GM18858 (cell line): ENCODE data around the gene TLX1.
"Not testable (repeated sequence)": the region's sequence is repeated elsewhere in the genome, so short reads cannot be mapped to it uniquely, and the experiment has no call there.

Source experiments
- ATAC-seq: cut with Tn5 transposase; IDR thresholded peaks from one replicate; pipeline ENCODE4 v1.9.1; 2021; ENCODE audit not compliant: unreplicated experiment

Gene TLX1

DNA sequence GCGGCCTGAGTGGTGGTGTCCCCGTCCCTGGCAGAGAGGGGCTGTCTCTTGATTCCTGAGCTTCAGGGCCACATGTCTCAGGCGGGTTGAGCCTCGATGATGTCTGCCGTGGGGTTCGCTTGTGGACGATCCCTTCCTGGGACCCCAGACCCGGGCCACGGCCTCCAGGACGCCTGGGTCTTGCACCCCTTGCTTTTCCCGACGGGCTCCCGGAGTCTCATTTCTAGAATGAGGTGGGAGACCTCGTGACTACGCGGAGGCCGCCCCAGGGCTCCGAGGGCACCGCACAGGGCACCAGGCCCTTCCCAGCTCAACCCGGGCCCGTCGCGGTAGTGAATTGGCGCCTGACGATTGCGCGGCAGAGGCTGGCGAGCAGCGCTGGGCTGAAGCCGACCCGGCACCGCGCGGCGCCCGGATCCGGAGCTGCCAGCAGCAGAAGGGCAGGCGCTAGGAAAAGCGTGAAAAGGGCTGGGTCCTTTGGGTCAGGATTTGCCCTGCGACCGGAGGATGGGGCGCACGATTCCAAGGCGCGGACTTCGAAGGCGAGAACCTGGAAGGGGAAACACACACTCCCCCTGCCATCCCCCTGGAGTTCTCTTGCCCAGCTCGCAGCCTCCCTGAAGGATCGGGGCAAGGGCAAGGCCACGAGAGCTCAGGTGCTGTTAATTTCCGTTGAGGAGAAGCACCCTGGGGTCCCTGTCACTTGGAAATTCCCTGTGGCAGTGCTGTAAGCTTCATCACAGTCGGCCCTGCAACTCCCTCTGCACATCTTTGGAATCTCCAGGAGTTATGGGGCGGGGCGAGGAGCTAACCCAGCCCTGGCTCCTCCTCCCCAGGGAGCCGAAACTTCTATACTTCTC is 15.5 kb downstream of the TLX1 start:
- no peak for ATAC-seq

DNA sequence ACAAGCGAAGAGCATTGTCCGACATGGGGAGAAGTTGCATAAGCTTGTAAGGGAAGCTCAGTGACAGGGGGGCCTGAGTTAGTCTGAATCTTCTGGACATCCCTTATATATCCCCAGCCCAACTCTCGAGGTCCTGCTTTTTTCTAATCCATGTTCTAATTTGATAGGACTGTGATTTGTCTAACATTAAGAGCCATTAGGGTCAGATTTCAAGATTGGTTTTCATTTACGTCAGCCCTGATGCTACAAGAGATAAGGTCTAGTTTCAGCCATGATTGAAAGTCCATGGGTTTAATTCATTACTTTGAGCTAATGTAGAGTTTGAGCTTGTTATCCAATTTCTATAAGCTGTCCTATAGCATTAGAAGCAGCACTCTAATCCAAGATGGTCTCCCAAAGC is 20.3 kb downstream of the TLX1 start:
- ATAC-seq, result no peak

DNA sequence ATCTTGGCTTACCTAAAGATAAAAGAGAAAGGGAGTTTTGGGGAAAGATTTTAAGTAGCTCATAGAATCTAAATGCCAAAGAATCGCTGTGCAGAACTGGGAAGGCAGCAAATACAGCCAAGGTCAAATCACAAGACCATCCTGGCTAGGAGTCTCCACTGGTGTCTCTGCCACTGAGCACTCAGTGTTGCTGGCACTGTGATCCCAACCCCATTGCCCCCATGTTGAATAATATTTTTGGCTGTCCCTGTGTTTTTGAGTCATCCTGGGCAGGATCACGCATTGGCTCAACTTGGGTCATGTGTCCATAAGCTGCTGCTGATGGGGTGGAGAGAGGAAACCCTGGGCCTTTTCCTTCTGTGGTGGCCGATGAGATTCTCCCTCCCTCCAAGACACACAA is 21.2 kb downstream of the TLX1 start:
- ATAC-seq, result no peak

DNA sequence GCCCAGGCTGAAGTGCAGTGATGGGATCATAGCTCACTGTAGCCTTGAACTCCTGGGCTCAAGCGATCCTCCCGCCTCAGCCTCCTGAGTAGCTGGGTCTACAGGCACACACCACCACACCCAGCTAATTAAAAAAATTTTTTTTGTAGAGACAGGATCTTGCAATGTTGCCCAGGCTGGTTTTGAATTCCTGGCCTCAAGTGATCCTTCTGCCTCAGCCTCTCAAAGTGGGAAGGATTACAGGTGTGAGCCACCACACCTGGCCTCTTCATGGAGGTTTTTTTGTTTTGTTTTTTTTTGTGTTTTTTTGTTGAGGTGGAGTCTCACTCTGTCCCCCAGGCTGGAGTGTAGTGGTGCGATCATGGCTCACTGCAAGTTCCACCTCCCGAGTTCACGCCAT is 23.4 kb downstream of the TLX1 start:
- not testable (repeated sequence) for ATAC-seq

DNA sequence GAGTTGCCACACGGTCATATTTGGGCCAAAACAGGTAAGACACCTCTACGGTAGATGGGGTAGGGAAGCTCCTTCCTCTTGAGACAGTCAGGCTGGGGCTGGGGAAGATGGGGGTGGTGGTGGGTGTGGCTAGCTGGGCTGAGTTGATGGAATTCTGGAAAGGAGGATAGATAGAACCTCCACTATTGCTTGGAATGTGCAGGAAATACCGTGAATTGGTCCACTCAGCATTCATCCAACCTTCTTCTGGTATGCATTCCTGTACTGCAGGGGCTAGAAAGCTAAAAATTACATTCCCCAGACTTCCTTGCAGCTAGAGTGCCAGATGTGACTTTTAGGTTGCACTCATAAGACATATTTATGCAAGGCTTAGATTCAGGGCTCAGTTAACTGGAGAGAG is 24.8 kb downstream of the TLX1 start:
- ATAC-seq, result no peak

GRCh38 chr10:101157756-101158458 is 26.8 kb downstream of the TLX1 start:
- ATAC-seq, result no peak

- ATAC-seq, result no peak
These were observed 27.5 kb downstream of the TLX1 start for GRCh38 chr10:101158459-101159058.

GRCh38 chr10:101161494-101162299 is 30.6 kb downstream of the TLX1 start:
- no peak for ATAC-seq

DNA sequence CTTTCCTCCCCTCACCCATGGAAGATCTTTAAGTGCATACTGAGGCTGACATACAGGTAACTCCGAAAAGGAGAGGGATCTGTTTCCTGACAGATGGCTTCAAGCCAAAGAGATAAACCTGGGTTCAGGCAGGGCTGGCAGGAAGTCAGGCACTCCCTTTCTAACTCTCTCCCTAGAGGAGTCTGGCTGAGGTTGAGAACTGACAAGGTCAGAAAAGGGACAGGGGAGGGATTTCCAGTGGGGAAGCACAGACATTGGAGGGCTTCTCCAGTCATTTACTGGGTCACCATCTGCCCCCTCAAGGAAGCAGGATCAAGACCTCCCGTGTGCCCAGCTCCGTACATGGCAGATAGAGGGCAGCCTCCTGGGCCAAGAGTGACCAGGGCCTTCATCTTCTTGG is 31.6 kb downstream of the TLX1 start:
- ATAC-seq, result no peak

DNA sequence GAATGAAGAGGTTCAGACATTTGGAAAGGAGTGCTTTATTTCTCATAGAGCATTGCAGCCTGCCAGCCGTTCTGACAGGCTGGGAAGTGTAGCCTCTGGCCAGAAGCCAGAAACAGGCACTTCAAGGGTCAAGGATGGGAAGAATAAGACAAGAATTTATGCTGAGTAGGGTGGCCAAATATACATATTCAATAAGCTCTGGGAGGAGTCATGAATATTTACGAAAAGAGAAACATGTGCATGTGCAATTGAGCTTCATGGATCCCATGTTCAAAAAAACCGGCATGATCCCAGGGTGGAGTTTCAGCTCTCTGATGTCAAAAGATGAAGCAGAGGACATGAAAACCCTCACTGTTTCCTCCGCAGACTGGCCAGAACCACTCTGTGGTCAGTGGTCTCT is 32.9 kb downstream of the TLX1 start:
- ATAC-seq, result no peak

GRCh38 chr10:101165736-101166135 is 34.6 kb downstream of the TLX1 start:
- ATAC-seq, result no peak

DNA sequence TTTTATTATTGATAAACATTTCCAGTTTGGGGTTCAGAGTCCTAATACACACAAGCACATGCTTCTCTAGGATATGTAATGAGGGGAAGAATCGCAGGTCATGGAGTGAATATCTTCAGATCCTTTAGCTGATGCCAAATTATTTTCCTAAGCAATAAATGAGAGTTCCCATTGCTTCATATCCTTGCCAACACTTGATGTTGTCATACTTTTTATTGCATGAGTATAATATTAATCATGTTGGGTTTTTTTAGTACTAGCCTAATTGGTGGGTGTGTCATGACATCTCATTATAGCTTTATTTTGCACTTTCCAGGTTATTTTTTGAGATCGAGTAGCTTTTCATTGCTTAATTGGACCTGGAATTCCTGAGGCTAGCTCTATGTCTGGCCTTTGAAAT is 35.3 kb downstream of the TLX1 start:
- no peak for ATAC-seq

- no peak for ATAC-seq
These were observed 41.6 kb downstream of the TLX1 start for GRCh38 chr10:101172741-101173140.

GRCh38 chr10:101174319-101174718 is 43.2 kb downstream of the TLX1 start:
- no peak for ATAC-seq

DNA sequence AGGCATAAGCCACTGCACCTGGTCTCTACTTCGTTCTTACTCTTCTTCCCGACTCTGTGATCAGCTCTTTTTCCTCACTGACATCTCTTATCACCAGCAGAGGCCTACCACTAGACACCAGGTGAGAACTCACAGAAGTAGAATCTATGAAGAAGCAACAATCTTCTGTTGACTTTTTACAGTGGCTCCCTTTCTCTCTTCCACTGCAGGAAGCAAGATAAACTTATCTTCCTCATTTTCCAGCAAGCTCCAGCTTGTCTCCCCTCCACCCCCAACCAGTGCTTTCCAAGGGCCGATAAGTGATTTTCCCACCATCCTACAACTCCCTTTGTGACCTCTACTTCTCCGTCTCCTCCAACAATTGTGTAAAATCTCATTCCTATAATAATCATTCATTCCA is 45.5 kb downstream of the TLX1 start:
- no peak for ATAC-seq

DNA sequence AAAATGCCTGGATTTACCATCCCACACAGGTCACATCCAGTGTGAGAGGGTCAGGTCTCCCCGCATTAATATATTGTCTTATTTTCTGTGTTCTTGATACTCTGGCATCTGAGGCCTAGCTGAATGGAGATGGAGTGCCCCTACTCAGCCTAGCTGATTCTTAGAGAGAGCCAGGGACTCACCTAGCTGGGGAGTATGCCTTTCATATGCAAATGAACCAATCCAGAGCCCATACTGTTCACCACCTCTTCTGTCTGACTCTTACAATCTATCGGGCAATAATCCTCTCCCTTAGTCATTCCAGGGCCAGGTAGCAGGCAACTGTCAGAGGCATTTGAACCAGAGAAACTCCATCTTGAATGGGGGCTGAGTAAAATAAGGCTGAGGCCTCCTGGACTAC is 51.8 kb downstream of the TLX1 start:
- ATAC-seq, result no peak

DNA sequence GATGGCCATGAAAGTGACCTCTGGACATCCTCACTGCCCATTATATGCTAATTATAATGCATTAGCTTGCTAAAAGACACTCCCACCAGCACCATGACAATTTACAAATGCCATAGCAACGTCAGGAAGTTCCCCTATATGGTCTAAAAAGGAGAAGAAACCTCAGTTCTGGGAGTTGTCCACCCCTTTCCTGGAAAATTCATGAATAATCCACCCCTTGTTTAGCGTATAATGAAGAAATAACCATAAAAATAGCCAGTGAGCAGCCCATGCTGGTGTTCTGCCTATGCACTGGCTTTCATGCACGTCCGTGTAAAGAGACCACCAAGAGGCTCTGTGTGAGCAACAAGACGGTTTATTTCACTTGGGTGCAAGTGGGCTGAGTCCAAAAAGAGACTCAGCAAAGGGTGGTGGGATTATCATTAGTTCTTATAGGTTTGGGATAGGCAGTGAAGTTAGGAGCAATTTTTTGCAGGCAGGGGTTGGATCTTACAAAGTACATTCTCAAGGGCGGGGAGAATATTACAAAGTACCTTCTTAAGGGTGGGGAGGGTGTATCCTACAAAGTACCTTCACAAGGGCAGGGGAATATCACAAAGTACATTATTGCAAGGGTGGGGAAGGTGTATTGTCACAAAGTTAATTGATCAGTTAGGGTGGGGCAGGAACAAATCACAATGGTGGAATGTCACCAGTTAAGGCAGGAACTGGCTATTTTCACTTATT is 52.5 kb downstream of the TLX1 start:
- no peak for ATAC-seq
